ENCODE results near the gene CHCT1.

CHCT1 gene

DNA sequence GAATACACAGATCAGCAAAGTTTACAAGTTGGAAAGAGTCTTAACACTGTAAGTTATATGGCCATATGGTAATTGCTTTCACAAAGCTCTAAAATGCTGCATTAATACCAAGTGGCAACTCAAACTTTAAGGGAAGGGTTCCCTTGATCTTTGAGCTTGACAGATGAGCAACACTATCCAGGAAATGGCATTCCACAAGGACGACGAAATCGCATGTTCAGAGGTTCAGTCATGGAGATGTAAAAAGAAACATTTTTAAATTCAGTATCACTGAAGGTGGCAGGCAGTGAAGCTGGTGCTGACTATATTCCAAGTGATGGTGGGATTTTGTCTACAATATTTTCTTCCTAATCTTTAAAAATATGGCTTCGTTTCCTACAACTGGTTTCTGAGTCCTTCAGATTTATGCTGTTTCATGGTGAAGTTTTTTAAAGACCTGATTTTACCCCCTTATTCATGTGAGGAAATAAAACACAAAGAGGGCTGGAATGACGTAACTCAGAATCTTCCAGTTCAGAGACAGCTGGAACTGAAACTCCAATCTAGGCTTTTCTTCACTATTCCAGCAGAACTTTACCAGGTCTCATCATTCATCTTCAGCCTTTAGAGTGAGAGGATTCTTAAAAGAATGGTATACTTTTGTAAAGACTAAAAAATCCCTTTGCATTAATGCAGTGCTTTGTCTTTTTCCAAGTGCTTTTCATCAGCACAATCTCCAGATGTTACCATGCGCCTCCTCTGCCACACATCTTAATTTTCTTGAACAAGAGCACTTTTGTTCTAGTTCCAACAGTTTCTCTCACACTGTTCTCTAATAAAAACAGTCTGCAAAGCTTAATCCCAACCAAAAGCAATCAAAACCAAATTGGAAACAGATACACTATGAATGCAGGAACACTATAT is 20.2 kb downstream of the CHCT1 start:
- peak; percentile 48 for DNase-seq (ENCODE audit: low spot score)

DNA sequence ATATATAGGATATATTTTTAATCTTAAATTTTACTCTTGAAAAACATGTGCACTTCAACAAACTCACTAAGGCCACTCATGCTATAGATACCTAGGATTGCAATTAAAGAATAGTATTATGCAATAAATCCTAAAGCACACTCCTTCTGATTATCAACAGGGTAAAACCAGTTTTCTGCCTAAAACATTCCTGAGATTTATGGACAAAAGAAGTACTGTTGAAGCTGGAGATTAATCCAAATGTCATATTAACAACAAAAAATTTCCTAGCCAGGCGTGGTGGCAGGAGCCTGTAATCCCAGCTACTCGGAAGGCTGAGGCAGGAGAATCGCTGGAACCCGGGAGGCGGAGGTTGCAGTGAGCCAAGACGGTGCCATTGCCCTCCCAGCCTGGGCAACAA is 21.4 kb downstream of the CHCT1 start:
- DNase-seq (ENCODE audit: low spot score) = no peak

DNA sequence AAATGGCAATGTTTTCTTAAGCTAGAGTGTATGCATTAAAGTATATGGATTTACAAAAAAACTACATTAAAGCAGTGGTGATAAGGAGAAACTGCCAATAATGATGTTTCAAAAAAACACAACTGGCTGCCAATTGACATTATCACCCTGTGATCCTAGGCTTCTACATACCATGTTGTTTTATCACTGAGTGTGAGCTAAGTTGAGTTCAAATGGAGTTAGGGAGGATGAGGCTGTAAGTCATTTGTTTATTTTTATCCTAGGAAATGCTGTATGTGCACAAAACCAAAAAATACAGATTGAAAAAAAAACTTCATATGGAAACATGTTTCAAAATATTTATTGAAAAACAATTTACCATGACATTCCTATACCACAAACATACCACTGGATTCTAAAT is 22.9 kb downstream of the CHCT1 start:
- no peak for DNase-seq (ENCODE audit: low spot score)

DNA sequence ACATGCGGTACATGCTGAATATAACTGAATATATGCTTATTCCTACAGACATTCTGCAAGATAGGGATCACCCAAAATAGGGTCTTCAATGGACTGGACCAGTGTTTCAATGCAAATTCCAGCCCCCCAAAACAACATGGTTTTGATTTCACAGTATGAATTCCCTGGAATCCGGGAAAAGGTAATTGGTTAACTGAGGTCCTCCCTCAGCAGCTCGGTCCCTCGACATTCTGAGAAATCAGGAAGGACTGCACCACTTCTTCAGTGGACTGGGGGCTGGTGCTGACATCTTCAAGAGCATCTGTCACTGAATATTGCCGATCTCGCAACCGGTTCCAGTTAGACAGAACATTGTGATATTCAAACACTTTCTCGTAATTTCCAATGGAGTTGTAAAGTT is 25.1 kb downstream of the CHCT1 start:
- DNase-seq (ENCODE audit: low spot score) = no peak

DNA sequence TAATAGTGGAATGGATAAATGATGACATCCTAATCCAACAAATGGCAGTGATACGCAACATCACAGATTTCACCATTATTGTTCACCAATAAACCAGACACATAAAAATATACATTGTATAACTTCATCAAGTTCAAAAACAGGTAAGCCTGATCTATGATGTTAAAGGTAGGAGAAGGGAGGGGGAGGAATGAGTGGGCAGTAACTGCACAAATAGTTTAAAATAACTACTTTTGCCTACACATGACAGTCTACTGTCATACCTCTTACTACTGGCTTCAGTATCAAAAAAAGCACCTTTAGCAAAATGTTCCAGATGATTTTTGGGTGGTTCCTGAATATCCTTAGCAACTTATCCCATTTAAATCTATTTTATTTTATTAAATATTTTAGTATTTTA is 28.8 kb downstream of the CHCT1 start:
- DNase-seq (ENCODE audit: low spot score) = no peak

DNA sequence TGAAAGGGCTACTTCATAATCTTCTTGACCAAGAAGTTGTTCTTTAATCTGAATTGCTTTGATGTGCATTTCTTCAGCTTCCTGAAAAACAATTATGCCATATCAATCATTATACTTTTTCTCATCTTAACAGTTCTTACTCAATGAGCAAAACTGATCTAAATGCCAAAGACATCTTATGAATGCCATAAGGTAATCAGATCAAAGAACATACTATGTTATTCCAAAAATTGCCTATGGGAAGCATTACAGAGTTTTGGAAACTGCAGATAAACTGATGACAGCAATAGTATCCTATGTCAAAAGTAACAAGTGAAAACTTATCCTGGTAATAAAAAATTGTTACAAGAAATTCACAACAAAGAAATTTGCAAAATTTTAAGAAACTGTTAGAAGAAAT is 29.7 kb downstream of the CHCT1 start:
- DNase-seq (ENCODE audit: low spot score) = no peak

DNA sequence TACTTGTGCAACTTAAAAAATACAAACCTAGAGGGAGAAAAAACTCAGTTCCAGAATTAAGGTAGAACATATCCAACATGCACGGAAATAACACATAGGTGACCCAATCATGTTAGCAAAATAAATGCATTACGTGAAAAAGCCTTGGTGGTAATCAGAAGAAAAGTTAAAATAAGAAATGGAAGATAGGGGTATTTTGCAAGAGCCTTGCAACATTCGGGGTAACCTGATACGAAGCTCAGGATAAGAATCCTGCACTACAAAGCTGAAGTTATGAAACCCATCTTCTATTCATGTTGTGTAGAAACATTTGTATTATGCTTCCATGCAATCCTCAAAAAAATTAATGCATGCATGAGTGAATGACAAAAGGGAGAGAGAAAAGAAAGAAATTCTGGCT is 33.1 kb downstream of the CHCT1 start:
- no peak for DNase-seq (ENCODE audit: low spot score)

DNA sequence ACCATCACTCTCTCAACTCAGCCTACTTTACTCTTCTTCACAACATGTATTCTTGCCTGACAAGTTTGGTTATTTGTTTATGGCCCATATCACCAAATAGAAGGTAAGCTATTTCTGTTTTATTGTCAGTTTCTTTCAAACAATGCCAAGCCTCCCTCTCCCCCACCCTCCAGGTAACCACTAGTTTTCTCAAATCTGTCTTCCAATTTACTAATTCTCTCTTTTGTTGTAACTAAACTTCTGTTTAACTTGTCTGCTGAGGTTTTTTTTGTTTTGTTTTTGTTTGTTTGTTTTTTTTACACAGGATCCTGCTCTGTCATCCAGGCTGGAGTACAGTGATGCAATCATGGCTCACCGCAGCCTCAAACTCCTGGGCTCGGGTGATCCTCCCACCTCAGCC is 34.9 kb downstream of the CHCT1 start:
- DNase-seq (ENCODE audit: low spot score) = no peak

DNA sequence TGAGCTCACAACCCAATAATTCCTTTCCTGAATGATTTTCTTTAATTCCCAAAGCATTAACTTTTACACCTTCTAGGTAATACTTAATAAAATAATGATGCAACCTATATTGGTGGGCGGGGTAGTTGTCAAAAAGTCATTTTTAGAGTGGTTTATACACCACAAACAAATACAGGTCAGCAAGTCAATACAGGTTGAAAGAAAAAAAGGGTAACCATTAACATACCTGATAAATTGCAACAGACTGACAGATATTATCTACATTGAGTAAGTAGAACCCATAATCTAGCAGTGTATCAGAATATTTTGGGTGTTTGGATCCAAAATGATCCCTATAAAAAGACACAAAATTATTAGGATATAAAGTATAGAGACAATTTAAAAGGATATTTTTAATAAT is 39.3 kb downstream of the CHCT1 start:
- DNase-seq (ENCODE audit: low spot score) = no peak

DNA sequence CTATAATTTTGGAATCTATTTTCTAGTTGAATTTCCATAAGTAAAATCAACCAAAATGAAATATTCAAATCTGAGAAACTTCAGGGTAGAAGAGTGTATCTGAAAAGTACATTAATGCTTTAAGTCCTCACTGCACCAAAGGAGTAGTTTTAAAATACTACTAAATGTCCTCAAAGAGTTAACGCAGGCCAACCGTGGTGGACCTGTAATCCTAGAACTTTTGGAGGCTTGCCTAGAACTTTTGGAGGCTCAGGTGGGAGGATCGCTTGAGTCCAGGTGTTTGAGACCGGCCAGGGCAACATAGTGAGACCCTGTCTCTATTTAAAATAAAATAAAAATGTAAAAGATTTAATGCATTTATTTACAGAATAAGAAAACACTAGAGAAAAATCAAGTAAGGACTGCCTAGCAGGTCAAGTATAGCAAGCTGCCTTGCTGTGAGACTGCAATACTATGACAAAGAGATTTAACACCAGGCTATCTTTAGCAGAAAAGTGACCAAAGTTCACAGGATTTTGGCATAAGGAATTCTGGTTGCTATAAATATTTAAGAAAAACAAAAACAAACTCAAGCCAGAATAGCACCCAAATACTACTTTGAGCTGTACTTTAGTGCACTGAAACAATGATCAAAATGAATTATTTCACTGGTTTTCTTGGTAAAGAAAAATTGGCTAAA is 41.0 kb downstream of the CHCT1 start:
- DNase-seq (ENCODE audit: low spot score) = no peak

DNA sequence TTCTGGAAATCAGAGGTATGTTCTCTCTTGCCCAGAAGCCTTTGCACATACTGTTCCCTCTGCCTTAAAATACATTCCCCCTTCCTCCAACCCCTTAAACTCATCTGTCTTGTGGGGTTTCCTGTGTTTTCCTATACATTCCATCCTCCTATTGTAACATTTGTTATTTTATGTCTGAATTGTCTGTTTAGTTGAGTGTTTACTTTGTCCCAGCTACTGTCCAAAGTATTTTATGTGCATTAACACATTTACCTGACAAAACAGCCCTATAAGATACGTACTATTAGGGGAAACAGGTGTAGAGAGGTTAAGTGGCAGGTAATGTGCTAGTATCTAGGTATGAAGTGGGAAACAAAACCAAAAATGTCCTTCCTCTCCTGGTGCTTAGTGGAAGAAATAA is 42.1 kb downstream of the CHCT1 start:
- DNase-seq (ENCODE audit: low spot score) = no peak

DNA sequence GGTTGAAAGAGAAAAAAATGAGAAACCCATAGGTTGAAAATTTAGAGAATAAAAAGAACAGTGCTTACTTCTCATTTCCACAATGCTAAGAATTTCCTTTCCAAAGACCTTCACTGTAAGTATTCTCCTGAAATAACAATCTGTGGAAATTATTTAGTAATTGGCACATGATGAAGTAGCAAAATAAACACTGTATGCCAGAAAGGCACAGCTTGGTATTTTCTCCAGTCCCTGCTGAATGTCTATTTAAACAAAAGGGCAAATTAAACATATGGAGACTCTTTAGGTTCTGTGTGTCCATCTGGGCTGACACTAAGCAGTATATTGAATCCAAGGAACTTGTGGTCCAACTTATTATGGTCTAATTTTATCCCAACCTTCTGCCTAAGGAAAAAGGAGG is 46.1 kb downstream of the CHCT1 start:
- DNase-seq (ENCODE audit: low spot score) = no peak

DNA sequence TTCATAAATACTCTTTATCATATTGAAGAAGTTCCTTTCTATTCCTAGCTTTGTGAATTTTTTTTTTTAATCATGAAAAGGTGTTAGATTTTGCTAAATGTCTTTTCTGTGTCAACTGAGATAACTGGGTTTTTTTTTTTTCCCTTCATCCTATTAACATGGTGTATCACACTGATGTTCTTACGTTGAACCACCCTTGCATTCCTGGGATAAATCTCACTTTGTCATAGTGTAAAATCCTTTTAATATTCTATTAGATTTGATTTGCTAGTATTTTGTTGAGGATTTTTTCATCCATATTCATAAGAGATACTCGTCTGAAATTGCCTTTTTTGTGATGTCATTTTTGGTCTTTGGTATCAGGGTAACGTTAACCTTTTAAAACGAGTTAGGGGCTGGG is 49.2 kb downstream of the CHCT1 start:
- no peak for DNase-seq (ENCODE audit: low spot score)

DNA sequence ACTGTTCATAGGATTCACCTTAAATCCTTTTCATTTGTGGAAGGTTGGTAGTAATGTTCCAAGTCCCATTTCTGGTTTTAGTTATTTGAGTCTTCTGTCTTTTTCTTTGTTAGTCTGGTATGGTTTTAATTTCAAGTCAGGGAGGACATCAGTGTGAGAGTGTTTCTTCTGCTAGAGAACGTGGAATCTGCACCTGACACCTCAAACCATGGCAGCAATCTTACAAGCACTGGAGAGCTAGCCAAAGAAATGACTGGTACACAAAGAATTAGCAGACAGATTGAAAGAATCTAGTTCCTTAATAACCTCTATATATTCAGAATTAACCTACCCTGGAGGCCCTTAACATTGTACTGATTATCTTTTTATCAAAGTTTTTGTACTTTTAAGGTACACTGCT is 50.2 kb downstream of the CHCT1 start:
- DNase-seq (ENCODE audit: low spot score) = no peak

DNA sequence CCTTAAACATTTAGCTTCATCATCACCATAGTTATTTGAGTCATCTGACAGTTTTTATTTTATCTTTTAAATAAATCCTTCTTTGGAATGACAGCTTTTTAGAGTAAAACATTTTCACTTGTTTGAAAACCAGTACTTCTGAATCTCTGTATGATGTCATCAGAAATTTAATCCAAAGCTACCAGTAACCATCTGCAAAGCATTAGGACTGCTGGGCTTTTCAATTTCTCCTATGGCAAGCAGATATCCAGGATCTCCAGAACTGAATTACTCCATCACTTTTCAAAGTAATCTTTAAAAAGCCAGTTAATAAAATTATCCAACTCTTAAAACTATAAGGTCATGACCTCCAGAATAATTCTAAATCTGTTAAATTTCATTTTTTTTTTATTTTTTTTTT is 51.5 kb downstream of the CHCT1 start:
- DNase-seq (ENCODE audit: low spot score) = peak; percentile 47
